Caki2 (cell line): ENCODE data around the gene ATP2A1. TPM values are rescaled to one million over a fixed set of nuclear protein-coding genes. Genes with fewer than 3 reads are reported as not detected.
A peak's percentile ranks its signal among the peaks of the same experiment; 100 is the strongest.
"Not testable (repeated sequence)": the region's sequence is repeated elsewhere in the genome, so short reads cannot be mapped to it uniquely, and the experiment has no call there.

Experiments used
- DNase-seq: peaks from one replicate; pipeline ENCODE4 v3.0.0-alpha.2; 2015; ENCODE audit warnings: low read depth
- in situ Hi-C: cut with HindIII; loops from 2 replicates; pipeline ENCODE4 v1.10.0; 2016; ENCODE audit warnings: low sequenced_read_pairs, low pct_unique_long_range_greater_than_20kb, mixed read lengths
- total RNA-seq: library from RNA; depleted of rRNA; stranded (reverse); fragments of >200 nt; shearing (Covaris generic); gene quantifications from 2 replicates; pipeline ENCODE4 v1.2.3, GENCODE V29; 2014; ENCODE audit warnings: low replicate concordance

Gene ATP2A1
- total RNA-seq, 1 experiment from 2014 or later: 0.71 TPM

GRCh38 chr16:28924399-28924761, 46.1 kb downstream of the ATP2A1 start:
- in situ Hi-C loops: no loop called here
- peak; percentile 10 for DNase-seq

GRCh38 chr16:28924762-28925385, 46.6 kb downstream of the ATP2A1 start, which contains the start of gene RABEP2:
RABEP2 (minus strand) TSS chr16:28925238; CDS start chr16:28925163, 75 bp downstream.
- peak; percentile 90 for DNase-seq
- in situ Hi-C loops: no loop called here

GRCh38 chr16:28925386-28926228, 47.3 kb downstream of the ATP2A1 start:
- peak; percentile 86 for DNase-seq
- in situ Hi-C loops: no loop called here

GRCh38 chr16:28926284-28926683, 48.0 kb downstream of the ATP2A1 start:
- DNase-seq, in situ Hi-C loops: not testable (repeated sequence)

GRCh38 chr16:28927815-28928214, 49.5 kb downstream of the ATP2A1 start:
- in situ Hi-C loops: no loop called here
- DNase-seq: no peak

GRCh38 chr16:28930203-28930602, 51.9 kb downstream of the ATP2A1 start:
- in situ Hi-C loops: no loop called here
- no peak for DNase-seq

GRCh38 chr16:28930652-28931051, 52.4 kb downstream of the ATP2A1 start:
- in situ Hi-C loops: no loop called here
- no peak for DNase-seq

GRCh38 chr16:28931801-28932225, 53.5 kb downstream of the ATP2A1 start, which contains the start of gene CD19:
CD19 (plus strand) TSS chr16:28931971; CDS start chr16:28932001, 30 bp downstream.
- no peak for DNase-seq
- in situ Hi-C loops: no loop called here

GRCh38 chr16:28932339-28933141, 54.3 kb downstream of the ATP2A1 start:
- DNase-seq: no peak
- in situ Hi-C loops: no loop called here

GRCh38 chr16:28933171-28933570, 54.9 kb downstream of the ATP2A1 start:
- in situ Hi-C loops: no loop called here
- DNase-seq: no peak

- no peak for DNase-seq
- in situ Hi-C loops: no loop called here
Observed at GRCh38 chr16:28935346-28935745, 57.1 kb downstream of the ATP2A1 start.

- in situ Hi-C loops: no loop called here
- peak; percentile 81 for DNase-seq
Observed at GRCh38 chr16:28935924-28936783, 57.9 kb downstream of the ATP2A1 start.

- no peak for DNase-seq
- in situ Hi-C loops: no loop called here
Observed at GRCh38 chr16:28936784-28937155, 58.5 kb downstream of the ATP2A1 start.

GRCh38 chr16:28937222-28937876, 59.1 kb downstream of the ATP2A1 start:
- no peak for DNase-seq
- in situ Hi-C loops: no loop called here

GRCh38 chr16:28938721-28939120, 60.4 kb downstream of the ATP2A1 start:
- in situ Hi-C loops: no loop called here
- no peak for DNase-seq

GRCh38 chr16:28939825-28940224, 61.5 kb downstream of the ATP2A1 start:
- in situ Hi-C loops, DNase-seq: not testable (repeated sequence)

- in situ Hi-C loops: no loop called here
- DNase-seq: no peak
Observed at GRCh38 chr16:28943281-28943680, 65.0 kb downstream of the ATP2A1 start.
